Globus pallidus (tissue), 1 donor: Measurements from ENCODE around the gene PLBD2.

Experiments
- DNase-seq: peaks from one replicate; pipeline ENCODE4 v3.0.0-alpha.2; 2015; ENCODE audit warnings: low spot score

PLBD2 gene, protein sequence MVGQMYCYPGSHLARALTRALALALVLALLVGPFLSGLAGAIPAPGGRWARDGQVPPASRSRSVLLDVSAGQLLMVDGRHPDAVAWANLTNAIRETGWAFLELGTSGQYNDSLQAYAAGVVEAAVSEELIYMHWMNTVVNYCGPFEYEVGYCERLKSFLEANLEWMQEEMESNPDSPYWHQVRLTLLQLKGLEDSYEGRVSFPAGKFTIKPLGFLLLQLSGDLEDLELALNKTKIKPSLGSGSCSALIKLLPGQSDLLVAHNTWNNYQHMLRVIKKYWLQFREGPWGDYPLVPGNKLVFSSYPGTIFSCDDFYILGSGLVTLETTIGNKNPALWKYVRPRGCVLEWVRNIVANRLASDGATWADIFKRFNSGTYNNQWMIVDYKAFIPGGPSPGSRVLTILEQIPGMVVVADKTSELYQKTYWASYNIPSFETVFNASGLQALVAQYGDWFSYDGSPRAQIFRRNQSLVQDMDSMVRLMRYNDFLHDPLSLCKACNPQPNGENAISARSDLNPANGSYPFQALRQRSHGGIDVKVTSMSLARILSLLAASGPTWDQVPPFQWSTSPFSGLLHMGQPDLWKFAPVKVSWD

DNA sequence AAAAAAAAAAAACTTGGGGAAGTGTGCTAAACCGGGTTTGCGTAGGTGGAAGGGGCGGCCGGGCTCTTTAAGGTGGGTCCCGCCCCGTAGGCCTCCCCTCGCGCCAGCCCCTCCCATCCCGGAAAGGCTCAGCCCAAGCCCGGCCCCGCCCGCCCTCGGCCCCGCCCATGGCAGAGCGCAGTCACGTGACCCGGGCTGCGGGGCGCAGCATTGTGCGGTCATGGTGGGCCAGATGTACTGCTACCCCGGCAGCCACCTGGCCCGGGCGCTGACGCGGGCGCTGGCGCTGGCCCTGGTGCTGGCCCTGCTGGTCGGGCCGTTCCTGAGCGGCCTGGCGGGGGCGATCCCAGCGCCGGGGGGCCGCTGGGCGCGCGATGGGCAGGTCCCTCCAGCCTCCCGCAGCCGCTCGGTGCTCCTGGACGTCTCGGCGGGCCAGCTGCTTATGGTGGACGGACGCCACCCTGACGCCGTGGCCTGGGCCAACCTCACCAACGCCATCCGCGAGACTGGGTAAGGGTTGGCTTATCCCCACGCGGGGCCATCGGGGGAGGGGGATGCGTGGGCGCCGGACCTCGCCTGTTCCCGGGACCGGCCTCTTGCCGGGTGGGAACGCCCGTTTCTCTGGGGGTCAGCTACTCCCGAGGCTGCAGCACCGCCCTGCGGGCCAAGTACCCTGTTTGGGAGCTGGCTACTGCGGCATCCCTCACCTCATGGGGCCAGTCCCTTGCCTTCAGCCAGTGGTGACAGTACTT, at the start of gene PLBD2:
TSS of gene PLBD2 (plus strand) at position 207 of the 752 bp plus-strand sequence. CDS start at position 221, 14 bp downstream.
- peak; percentile 92 for DNase-seq

DNA sequence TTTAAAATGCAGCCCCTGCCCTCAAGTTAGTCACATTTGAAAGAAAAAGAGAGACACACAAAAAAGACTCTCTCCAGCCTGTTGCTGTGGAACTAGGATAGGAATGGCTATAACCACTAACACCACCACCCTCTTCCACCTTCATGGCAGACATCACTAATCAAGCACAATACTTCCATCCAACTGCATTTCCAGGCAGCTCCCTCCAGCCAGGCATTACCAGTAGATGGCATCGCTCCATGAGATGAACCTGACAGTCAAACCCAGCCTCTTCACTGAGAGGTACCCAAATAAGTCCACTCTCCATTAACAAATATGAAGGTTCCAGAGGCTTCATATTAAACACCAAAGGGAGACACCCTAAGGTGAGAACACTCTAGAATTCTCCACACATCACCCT, 47.9 kb upstream of the PLBD2 start:
- DNase-seq = no peak

GRCh38 chr12:113314121-113314529, 44.3 kb upstream of the PLBD2 start:
- no peak for DNase-seq

DNA sequence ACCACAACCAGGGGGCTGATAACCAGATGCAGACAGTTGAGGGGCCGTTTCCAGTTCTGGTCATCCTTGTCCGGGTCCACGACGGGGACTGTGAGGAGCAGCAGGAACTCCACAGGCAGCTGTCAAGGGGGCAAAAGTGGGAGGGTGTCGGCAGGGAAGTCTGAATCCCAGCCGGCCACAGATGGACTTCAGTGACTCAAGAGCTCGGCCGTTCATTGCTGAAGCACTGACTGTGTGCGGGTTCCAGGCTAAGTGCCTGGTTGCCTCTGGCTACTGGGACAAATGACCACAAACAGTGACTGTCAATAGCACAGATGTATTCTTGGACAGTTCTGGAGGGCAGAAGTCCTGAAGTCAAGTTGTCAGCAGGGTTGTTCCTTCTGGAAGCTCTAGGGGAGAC, 43.0 kb upstream of the PLBD2 start:
- no peak for DNase-seq

GRCh38 chr12:113316155-113316554, 42.2 kb upstream of the PLBD2 start:
- DNase-seq = no peak

DNA sequence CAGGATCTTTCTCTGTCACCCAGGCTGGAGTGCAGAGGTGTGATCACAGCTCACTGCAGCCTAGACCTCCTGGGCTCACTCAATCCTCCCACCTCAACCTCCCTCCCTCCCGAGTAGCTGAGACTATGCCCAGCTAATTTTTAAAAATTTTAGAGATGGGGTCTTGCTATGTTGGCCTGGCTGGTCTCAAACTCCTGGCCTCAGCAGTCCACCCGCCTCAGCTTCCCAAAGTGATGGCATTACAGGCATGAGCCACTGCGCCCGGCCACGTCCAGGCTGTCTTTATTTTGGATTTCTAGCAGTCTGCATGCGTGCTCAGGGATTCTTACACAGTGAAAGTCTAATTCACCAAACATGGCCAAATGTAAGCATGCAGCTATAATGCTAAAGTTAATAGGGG, 41.3 kb upstream of the PLBD2 start:
- DNase-seq = no peak

- no peak for DNase-seq
Observed at GRCh38 chr12:113318046-113318656, 40.2 kb upstream of the PLBD2 start.

DNA sequence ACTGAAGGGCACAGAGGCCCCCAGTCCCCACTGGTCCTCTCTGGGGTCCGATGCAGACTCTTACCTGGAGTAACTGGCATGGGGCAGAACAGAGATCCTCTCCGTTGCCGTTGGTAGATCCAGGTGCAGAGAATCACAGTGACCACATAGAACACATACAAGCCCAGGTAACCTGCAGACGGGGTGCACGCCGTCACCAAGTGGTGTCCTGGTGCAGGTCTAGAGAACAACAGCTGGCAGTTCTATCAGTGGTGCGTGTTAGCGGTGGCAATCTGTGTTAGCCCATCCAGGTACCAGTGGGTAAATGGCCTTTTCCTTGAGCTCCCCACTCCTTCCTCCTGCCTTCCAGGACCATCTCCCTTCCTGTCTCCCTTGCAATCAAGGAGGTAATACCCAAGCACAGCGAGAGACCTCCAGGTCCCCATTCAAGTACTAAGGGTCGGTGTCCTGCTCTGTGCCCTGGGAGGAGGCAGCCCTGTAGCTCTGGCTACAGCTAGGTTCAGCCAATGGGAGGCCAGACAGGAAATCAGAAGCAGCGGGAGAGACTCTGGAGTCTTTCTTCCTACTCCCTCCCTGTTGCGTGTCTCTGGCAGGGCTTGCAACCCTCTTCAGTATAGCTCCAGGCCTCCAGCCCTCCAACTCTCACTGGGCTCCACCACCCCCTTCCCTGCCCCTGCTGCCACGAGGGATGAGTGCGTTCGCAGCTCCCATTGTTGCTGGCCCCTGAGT, 39.3 kb upstream of the PLBD2 start:
- no peak for DNase-seq

- DNase-seq = no peak
Observed at GRCh38 chr12:113320401-113320800, 38.0 kb upstream of the PLBD2 start.

- no peak for DNase-seq
Observed at GRCh38 chr12:113322343-113322742, 36.0 kb upstream of the PLBD2 start.

DNA sequence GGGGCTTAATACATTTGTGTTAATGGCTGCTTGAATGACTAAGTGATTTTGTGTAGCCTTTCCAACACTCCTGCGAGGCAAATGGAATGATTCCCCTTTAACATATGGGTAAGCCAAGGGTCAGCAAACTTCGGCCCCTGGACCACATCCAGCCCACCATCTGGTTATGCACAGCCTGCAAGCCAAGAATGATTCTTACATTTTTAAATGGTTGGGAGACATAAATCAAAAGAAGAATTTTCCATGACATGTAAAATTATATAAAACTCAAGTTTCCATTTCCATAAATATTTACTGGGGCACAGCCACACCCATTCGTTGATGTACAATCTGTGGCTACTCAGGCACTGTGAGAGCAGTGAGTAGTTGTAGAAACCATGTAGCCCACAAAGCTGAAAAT, 32.5 kb upstream of the PLBD2 start:
- DNase-seq = no peak

DNA sequence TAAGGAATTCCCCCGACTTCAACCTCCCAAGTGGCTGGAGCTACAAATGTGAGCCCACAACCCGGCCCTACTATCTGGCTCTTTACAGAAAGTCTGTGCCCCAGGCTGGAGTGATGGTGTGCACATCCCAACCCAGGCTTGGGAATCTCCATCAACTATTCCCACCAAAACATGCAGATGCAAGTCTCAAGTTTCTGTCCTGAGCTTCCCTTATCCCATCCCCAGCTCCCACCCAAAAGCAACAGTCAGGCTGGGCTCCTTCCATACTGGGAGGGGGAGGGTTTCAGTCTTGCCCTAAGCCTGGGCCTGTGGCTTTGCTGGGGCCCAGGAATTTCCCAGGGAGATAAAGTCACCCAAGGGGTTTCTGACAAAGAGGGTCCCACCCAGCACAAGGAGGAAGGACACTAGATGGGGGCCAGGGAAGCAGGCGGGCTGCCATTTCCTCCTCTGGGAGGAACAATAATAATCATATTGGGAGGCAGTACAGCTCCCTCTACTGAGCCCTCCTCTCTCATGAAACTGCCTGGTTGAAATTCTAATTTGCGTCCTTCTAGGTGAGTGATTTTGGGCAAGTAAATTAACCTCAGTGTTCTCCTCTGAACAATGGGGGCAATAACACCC, 31.5 kb upstream of the PLBD2 start:
- no peak for DNase-seq

- DNase-seq = no peak
Observed at GRCh38 chr12:113328368-113328889, 30.0 kb upstream of the PLBD2 start.

- DNase-seq = no peak
Observed at GRCh38 chr12:113329022-113329790, 29.2 kb upstream of the PLBD2 start.

GRCh38 chr12:113329791-113330417, 28.5 kb upstream of the PLBD2 start:
- no peak for DNase-seq

DNA sequence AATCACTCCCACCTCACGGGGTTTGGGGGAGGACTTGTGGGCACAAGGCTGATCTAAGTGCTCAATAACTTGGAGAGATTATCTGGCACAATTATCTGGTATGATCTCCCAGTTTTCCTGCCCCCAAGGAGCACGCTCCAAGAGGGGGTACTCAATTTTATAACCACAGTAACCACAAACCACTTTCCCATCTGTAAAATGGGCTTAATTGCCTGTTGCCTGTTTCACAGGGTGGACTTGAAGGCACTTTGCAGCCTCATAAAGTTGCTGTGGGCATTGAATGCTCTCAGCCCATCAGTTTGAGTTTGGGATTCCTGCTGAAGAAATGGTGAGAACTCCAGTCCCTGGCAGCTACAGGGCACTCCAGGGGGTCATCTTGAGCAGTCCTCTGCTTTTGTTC, 27.9 kb upstream of the PLBD2 start:
- no peak for DNase-seq

- no peak for DNase-seq
Observed at GRCh38 chr12:113332688-113333417, 25.5 kb upstream of the PLBD2 start.

- DNase-seq = no peak
Observed at GRCh38 chr12:113333418-113333750, 25.0 kb upstream of the PLBD2 start.
